GM18858 (cell line): ENCODE results near the gene FBXL15.
"Not testable (repeated sequence)": the region's sequence is repeated elsewhere in the genome, so short reads cannot be mapped to it uniquely, and the experiment has no call there.

Source experiments
- ATAC-seq: cut with Tn5 transposase; IDR thresholded peaks from one replicate; pipeline ENCODE4 v1.9.1; 2021; ENCODE audit not compliant: unreplicated experiment

Gene FBXL15

DNA sequence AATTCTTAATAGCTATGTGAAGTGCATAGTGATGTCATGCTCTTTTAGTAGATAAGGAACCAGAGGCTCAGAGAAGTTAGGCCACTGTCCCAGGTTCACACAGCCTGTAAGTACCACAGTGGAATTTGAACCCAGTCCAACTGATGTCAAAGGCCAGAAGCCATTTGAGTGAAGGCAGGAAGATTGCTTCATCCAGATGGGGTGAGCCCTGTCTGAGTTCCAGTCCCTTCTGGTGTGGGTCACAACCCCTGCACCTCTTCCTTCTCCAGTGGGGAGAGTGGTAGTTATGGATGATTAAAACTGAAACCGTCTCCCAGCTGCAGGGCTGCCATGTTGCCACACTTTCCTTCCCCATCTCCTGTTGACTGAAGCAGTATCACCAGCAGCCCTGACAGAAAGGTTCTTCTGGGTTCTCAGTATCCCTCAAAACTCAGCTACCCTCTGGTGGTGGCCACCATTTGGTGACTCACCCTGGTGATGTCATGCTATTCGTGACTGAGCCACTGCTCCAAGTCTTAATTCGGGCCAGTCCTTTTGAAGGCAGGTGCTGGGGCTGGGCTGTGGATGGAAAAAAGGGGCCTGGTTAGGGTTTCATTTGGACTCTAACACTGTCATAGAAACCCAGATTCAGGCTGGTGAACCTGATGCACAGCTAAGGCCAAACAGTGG, 32.2 kb downstream of the FBXL15 start:
- no peak for ATAC-seq

DNA sequence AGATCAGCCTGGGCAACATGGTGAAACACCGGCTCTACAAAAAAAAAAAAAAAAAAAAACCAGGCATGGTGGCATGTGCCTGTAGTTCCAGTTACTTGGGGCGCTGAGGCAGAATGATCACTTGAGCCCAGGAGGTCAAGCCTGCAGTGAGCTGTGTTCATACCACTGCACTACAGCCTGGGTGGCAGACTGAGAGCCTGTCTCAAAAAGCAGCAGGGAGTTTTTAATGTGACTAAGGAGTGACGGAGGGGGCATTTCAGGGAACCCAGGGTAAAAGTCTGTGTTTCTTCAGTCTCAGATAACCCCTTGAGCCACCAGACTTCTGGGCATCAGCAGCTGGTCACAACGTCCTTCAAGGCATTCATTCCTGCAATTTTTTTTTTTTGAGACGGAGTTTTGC, 32.9 kb downstream of the FBXL15 start:
- ATAC-seq = no peak

DNA sequence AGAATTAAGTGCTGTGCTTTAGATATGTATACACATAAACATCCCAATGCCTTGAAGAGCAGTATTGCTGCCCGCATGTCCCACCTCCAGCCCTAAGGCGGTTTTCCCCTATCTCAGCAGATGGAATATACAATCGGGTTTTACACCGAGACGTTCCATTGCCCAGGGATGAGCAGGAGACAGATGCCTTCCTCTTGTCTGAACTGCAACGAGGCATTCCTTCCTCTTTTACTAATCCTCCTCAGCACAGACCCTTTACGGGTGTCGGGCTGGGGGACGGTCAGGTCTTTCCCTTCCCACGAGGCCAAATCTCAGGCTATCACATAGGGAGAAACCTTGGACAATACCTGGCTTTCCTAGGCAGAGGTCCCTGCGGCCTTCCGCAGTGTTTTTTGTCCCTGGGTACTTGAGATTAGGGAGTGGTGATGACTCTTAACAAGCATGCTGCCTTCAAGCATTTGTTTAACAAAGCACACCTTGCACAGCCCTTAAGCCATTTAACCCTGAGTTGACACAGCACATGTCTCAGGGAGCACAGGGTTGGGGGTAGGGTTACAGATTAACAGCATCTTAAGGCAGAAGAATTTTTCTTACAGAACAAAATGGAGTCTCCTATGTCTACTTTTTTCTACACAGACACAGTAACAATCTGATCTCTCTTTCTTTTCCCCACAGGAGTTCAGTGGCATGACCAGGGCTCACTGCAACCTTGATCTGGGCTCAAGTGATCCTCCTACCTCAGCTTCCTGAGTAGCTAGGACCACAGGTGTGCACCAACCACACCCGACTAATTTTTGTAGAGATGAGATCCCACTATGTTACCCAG, 34.2 kb downstream of the FBXL15 start:
- ATAC-seq = not testable (repeated sequence)

DNA sequence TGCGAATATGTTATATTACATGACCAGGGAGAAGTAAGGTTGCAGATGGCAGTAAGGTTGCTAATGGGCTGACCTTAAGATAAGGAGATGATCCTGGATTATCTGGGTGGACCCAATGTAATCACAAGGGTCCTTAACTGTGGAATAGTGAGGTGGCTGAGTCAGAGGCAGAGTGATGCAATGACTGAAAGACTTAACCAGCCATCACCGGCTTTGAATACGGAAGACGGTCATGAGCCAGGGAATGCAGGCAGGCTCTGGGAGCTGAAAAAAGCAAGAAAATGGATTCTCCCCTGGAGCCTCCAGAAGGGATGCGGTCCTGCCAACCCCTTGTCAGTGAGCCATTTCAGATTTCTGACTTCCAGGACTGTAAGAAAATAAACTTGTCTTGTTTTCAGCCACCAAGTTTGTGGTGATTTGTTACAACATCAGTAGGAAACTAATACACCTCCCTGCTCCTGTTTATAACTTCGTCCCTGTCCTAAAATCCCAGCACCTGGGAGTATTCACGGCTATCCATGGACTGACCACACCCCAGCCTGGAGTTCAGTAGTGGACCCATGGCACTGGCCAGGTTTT, 35.3 kb downstream of the FBXL15 start:
- no peak for ATAC-seq

DNA sequence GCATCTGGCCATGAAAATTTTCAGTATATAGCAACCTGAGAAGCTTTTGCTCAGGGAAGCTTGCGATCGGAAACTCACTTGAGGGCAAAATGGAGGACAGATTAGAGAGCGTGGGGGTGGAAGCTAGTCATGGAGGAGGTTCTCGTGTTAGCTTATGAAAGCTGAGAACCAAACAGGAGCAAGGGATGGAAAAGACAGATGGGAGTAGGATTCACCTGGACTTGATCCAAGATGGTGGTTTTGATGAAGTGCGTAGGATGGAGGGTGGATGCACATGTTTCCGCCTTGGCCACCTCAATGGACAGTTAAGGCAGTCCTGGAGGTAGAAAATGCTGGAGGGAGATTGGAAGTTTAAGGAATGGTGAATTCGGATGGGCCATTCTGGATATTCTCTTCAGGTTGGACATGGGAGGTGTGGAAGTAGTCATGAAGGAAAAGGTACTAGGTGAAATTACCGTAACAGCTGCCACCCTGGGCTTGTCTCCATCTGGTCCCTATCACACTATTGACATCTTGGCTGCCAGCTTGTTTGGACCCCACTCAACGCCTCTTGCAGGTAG, 37.0 kb downstream of the FBXL15 start:
- ATAC-seq = no peak

DNA sequence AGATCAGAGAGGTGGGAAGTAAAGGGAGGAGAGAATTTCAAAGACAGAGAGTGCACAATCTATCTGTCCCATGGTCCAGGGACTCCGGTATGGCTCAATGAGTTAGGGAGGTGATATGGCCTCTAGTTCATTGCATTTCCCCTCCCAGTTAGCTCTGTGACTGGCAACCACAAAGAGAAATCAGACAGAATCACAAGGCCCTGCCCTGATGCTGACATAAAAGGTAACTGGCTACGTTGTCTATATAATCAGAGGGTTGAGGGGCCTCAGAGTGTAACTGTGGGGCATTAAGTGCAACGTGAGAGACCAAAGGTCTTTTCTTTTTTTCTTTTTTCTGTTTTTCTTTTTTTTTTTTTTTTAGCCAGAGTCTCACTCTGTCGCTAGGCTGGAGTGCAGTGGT, 38.0 kb downstream of the FBXL15 start:
- ATAC-seq = no peak

DNA sequence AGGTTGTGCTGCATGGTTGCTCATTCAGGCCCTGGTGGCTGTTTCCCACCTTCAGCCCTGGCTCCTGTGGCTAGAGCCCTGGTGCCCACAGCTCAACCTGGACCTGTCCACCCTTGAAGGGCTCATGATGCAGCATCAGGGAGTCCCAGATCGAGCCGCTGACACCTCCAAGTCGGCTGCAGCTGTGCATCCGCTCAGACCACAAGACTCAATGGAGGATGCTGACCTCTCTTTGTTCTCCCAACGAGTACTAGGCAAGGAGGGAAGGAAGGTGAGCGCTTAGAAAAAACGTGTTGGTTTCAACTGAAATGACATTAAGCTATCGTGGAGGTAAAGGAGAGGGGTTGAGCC, 40.2 kb downstream of the FBXL15 start:
- ATAC-seq = no peak

DNA sequence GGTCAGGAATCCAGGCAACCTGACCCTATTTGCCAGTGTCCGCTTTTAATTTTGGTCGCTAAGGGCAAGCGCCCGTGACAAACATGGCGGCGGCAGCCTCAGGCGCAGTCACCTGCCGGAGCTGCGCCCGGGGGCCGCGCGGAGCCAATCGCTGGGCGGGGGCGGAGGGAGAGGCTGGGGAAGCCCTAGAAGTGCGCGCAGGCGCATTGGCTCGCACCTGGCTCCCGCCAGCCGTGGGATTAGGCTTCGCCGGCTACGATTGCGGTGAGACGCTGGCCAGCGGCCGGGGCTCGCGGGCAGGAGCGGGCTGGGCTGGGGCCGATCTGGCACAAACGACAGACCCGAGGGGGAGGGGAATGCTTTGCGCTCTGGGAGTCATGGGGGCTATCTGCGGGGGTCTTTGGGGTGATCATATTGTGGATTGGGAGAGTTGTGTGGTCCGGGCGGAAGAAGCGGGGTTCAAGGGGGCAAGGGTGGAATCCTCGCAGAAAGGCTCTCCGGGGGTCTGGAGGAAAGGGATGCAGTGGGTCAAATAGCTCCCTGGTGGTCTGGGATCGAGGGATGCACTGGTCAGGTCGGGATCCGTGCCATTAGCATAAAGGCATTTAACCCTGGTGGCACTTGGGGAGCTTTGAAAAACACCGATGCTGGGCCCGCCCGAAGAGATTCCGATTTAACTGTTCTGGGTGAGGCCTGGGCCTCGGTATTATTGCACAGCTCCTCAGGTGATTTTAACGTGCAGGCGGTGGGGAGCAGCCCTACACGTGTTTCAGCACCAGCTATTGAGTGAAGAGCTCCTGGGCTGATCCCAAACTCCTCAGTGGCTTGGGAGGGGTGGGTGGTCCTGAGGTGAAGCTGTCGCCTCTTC, 40.8 kb downstream of the FBXL15 start:
- no peak for ATAC-seq

DNA sequence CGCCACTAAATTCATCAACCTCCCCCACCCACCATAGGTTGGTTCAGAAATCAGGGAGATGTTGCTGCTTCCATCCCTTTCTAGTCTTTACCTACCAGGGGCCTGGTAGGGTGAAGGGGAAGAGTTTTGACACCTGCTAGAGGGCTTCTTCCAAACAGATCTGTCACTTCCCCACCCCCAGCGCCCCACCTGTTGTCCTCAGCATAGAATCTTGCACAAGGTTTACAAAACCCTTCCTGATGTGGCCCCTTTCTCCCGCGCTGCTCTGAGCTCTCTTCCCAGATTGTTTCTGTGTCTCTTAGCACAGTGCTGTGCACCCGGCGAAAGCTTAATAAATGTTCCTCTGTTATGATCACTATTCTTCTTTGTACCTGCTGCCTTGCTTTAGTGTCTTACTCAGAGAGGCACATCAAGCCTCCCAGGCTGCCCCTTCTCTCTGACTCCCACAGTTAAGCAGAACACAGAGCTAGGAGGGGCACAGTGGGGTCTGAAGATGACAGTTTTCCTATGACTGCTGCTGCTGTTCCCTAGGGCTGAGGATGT, 41.9 kb downstream of the FBXL15 start:
- no peak for ATAC-seq

DNA sequence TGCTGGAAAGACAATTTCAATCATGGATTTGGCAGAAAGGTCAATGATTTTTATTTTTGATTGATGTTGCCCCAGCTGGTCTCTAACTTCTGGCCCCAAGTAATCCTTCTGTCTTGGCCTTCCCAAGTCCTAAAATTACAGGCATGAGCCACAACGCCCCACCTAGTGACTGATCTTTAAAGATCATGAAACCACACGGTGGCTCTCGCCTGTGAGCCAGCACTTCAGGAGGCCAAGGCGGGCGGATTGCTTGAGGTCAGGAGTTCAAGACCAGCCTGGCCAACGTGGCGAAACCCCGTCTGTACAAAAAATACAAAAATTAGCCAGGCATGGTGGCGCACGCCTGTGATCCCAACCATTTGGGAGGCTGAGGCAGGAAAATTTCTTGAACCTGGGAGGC, 43.3 kb downstream of the FBXL15 start:
- ATAC-seq = no peak

DNA sequence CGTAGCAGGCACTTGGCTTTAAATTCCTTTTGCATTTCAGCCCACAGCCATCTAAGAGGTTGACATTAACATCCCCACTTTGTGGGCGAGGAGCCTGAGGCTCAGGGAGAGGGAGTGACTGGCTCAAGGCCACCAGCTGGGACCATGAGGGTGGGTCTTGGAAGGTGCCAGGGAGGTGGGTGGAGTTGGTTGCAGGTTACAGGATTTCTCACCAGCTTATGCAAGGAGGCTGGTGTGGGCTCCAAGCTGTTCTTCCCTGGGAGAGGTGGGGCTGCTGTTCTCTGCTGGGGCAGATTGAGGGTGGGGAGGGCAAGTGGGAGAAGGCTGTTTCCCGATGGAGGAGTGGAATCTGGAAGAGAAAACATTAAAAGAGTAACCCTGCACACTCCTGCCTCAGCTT, 44.8 kb downstream of the FBXL15 start:
- ATAC-seq = no peak

DNA sequence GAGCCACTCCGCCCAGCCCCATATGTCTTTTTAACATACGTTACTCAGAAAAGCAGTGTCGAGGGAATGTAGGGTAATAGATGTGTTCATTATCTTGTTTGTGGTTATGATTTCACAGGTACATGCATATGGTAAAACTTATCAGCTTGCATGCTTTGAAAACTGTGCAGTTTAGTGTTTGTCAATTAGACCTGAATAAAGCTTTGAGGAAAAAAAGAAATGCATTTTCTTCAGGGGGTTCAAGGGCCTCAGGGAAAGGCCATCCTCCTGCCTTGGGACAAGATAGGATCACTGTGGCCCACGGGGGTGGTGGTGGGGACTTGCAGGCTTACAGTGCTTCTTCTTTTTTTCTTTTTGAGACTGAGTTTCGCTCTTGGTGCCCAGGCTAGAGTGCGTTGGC, 46.7 kb downstream of the FBXL15 start:
- no peak for ATAC-seq

DNA sequence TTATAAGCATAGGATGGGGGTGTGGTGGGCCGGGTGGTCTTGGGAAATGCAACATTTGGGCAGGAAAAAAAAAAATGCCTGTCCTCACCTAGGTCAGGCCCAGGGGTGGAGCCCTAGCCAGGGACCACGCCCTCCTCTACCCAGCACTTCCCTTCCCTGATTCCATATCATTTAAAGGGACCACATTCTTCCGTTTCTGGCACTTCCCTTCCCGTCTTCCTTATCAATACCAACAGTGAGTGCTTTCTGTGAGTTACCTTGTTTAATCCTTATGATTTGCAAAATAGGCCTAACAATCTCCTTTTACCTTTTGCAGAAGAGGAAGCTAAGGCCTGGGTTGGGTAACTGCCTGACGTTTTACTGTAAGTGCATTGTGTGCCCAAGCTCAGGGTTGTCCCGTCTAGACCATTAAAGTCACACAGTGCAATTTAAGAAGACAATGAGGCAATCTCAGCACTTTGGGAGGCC, 47.4 kb downstream of the FBXL15 start:
- ATAC-seq = no peak

DNA sequence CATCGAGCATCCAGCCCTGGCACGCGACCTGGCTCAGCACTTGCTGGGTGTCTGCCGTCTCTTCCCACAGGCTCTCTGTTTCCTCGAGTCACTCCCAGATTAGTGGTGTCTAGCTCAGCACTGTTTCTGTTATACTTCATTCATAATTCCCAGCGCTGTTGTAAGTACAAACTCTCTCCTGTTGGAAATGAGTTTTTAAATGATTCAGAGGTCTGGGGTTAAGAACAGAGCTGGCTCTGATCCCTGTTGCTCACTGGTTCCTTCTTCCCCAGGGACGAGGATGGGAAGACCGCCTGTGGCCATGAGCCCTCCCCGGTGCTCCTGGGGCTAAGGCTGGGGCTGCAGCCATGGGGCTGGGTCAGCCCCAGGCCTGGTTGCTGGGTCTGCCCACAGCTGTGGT, 48.0 kb downstream of the FBXL15 start:
- no peak for ATAC-seq

DNA sequence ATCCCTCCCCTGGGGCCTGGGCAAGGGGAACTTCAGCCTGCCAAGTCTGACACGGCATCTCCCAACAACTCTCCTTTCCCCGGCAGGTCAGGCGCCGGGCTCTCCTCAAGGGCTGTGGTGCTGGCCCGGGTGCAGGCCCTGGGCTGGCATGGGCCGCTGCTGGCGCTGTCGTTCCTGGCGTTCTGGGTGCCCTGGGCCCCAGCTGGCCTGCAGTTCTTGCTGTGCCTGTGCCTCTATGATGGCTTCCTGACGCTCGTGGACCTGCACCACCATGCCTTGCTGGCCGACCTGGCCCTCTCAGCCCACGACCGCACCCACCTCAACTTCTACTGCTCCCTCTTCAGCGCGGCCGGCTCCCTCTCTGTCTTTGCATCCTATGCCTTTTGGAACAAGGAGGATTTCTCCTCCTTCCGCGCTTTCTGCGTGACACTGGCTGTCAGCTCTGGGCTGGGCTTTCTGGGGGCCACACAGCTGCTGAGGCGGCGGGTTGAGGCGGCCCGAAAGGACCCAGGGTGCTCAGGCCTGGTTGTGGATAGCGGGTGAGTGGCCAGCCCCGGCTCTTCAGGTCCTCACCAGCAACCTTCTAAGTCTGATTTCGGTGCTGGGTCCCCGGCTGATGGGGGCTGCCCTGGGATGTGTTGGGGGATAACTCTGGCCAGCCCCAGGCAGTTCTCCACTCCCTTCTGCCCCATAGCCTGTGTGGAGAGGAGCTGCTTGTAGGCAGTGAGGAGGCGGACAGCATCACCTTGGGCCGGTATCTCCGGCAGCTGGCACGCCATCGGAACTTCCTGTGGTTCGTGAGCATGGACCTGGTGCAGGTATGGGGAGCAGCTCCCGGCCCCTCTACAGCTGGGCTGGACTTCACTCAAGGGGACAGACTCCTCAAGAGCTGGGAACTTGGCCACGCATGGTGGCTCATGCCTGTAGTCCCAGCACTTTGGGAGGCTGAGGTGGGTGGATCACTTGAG, 50.2 kb downstream of the FBXL15 start:
- no peak for ATAC-seq
